Osteocyte (in vitro differentiated cells): Measurements from ENCODE around the gene UBQLN2. TPM values are rescaled to one million over a fixed set of nuclear protein-coding genes. Genes with fewer than 3 reads are reported as not detected.
"Not testable (repeated sequence)": the region's sequence is repeated elsewhere in the genome, so short reads cannot be mapped to it uniquely, and the experiment has no call there.

Experiments used
- DNase-seq: peaks from one replicate; pipeline ENCODE4 v3.0.0; 2021; ENCODE audit warnings: mixed read lengths; ENCODE audit not compliant: unreplicated experiment; ENCODE audit errors: extremely low spot score
- H3K27ac Mint-ChIP-seq: one replicate; pipeline ENCODE4 v1.8.0; 2021; ENCODE audit warnings: mild to moderate bottlenecking, mixed read lengths; ENCODE audit not compliant: unreplicated experiment
- H3K27me3 Mint-ChIP-seq: one replicate; pipeline ENCODE4 v1.8.0; 2021; ENCODE audit warnings: mixed read lengths; ENCODE audit not compliant: unreplicated experiment
- H3K36me3 Mint-ChIP-seq: one replicate; pipeline ENCODE4 v1.8.0; 2021; ENCODE audit warnings: mixed read lengths; ENCODE audit not compliant: unreplicated experiment
- H3K4me1 Mint-ChIP-seq: one replicate; pipeline ENCODE4 v1.8.0; 2021; ENCODE audit warnings: mixed read lengths; ENCODE audit not compliant: unreplicated experiment
- H3K4me3 Mint-ChIP-seq: one replicate; pipeline ENCODE4 v1.8.0; 2021; ENCODE audit warnings: mild to moderate bottlenecking, moderate library complexity, mixed read lengths; ENCODE audit not compliant: unreplicated experiment
- H3K9me3 Mint-ChIP-seq: one replicate; pipeline ENCODE4 v1.8.0; 2021; ENCODE audit warnings: mixed read lengths; ENCODE audit not compliant: unreplicated experiment
- CTCF ChIP-seq: fragments of 200-600 bp; sonication (generic); IDR thresholded peaks from 2 replicates; pipeline ENCODE4 v1.5.0; 2021; ENCODE audit warnings: antibody characterized with exemption, mild to moderate bottlenecking, moderate library complexity
- total RNA-seq: library from RNA; stranded (reverse); gene quantifications from 2 replicates; pipeline ENCODE4 v1.2.1, GENCODE V29; 2021

The UBQLN2 gene
- total RNA-seq, 1 donor from 2014 or later: 42.6 TPM

GRCh38 chrX:56569378-56570057 lies 6.1 kb downstream of the UBQLN2 start:
- Mint-ChIP-seq H3K9me3 (peaks cover 4% of the 10 kb centered on the region), H3K36me3 (no peaks in the 10 kb centered on the region), H3K27me3 (no peaks in the 10 kb centered on the region), H3K4me3 (no peak overlapping the region), H3K4me1 (peaks cover 24% of the 10 kb centered on the region), H3K27ac (no peak overlapping the region)
- DNase-seq: no peak
- no peak for TF ChIP-seq CTCF

DNA sequence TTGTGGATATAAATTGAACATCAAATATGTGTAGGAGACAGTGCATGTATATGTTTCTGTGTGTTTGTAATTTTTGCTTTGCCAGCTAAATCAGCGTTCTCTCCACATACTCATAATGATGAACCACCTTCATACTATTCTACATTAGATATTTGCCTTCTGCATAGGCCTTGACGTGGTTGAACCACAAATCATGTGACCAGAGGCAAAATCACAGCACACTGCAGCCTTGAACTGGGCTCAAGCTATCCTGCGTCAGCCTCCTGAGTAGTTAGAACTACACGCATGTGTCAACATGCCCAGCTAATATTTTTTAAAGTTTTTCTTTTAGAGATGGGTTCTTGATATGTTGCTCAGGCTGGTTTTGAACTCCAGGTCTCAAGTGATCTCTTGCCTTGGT lies 9.5 kb downstream of the UBQLN2 start:
- peaks cover 9% of the 10 kb centered on the region for H3K4me1 Mint-ChIP-seq
- no peaks in the 10 kb centered on the region for H3K36me3 Mint-ChIP-seq
- TF ChIP-seq CTCF: no peak
- DNase-seq: no peak
- H3K4me3 Mint-ChIP-seq: no peak overlapping the region
- H3K27me3 Mint-ChIP-seq: no peaks in the 10 kb centered on the region
- peaks cover 18% of the 10 kb centered on the region for H3K9me3 Mint-ChIP-seq
- H3K27ac Mint-ChIP-seq: no peak overlapping the region

DNA sequence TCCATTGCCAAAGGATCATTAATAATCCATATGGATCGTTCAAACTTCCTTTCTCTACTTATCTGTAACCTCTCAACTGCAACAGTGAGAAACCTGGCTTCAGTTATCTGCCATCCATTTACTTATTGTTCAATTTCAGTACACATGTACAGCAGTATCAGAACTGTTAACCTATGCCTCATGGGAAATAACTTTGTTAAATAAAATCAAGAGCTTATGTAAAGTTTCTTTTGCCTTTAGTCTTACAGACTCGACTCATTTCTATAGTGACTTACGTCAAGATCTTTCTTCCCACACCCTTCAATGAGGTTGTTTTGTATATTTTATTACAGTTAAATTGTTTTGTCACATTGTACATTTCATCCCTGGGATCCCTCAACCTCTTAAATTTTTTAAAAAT lies 11.4 kb downstream of the UBQLN2 start:
- Mint-ChIP-seq H3K27me3 (no peaks in the 10 kb centered on the region), H3K4me3 (no peak overlapping the region), H3K36me3 (peaks cover 6% of the 10 kb centered on the region)

DNA sequence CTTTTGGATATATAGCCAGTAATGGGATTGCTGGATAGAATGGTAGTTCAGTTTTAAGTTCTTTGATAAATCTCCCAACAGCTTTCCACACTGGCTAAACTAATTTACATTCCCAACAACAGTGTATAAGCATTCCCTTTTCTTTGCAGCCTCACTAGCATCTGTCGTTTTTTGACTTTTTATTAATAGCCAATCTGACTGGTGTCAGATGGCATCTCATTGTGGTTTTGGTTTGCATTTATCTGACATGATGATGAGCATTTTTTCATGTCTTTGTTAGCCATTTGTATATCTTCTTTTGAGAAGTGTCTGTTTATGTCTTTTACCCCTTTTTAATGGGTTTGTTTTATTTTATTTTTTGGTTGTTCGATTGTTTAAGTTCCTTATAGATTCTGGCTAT lies 13.3 kb downstream of the UBQLN2 start:
- Mint-ChIP-seq H3K4me3 (no peak overlapping the region), H3K4me1 (peaks cover 4% of the 10 kb centered on the region), H3K27ac (no peak overlapping the region), H3K36me3 (peaks cover 14% of the 10 kb centered on the region), H3K9me3 (peaks cover 38% of the 10 kb centered on the region), H3K27me3 (no peaks in the 10 kb centered on the region)
- DNase-seq: no peak
- TF ChIP-seq CTCF: no peak

More for the DNA sequence above, 11.4 kb downstream of the UBQLN2 start:
- H3K27ac Mint-ChIP-seq: no peak overlapping the region
- no peak for DNase-seq
- H3K4me1 Mint-ChIP-seq: peaks cover 4% of the 10 kb centered on the region
- TF ChIP-seq CTCF: no peak
- peaks cover 24% of the 10 kb centered on the region for H3K9me3 Mint-ChIP-seq

GRCh38 chrX:56588397-56589188 lies 25.2 kb downstream of the UBQLN2 start:
- Mint-ChIP-seq H3K4me1 (no peaks in the 10 kb centered on the region), H3K36me3 (peaks cover 8% of the 10 kb centered on the region), H3K27ac (no peak overlapping the region), H3K27me3 (no peaks in the 10 kb centered on the region), H3K4me3 (no peak overlapping the region), H3K9me3 (peaks cover 13% of the 10 kb centered on the region)
- DNase-seq: no peak
- TF ChIP-seq CTCF: no peak

DNA sequence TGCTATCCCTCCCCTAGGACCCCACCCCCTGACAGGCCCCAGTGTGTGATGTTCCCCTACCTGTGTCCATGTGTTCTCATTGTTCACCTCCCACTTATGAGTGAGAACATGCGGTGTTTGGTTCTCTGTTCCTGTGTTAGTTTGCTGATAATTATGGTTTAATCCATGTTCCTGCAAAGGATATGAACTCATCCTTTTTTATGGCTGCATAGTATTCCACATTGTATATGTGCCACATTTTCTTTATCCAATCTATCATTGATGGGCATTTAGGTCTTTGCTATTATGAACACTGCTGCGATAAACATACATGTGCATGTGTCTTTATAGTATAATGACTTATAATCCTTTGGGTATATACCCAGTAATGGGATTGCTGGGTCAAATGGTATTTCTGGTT lies 28.4 kb downstream of the UBQLN2 start:
- not testable (repeated sequence) for H3K27ac Mint-ChIP-seq, H3K27me3 Mint-ChIP-seq, DNase-seq, H3K36me3 Mint-ChIP-seq, H3K4me1 Mint-ChIP-seq, H3K4me3 Mint-ChIP-seq
- H3K9me3 Mint-ChIP-seq: peaks cover 31% of the 10 kb centered on the region
